K562 (cell line): ENCODE results near the gene UBE2J2. TPM values are rescaled to one million over a fixed set of nuclear protein-coding genes. Genes with fewer than 3 reads are reported as not detected.

Source experiments
- AFF4 ChIP-seq: sonication (generic); formaldehyde crosslinking; IDR thresholded peaks from 2 replicates; pipeline ENCODE4 v1.8.0; 2023; ENCODE audit warnings: mild to moderate bottlenecking, missing genetic modification reagents
- CUX1 ChIP-seq: fragments of 200-800 bp; sonication (Bioruptor generic); IDR thresholded peaks from 2 replicates; pipeline ENCODE4 v1.6.1; 2016; ENCODE audit warnings: missing genetic modification characterization, missing compliant biosample characterization
- DDX20 ChIP-seq: fragments of 450-650 bp; IDR thresholded peaks from 2 replicates; pipeline ENCODE4 v1.6.1; 2016; ENCODE audit warnings: missing genetic modification characterization, low read depth, mild to moderate bottlenecking, missing compliant biosample characterization, moderate library complexity
- EP300 ChIP-seq: IDR thresholded peaks from 2 replicates; pipeline ENCODE4 v1.6.1; 2012; ENCODE audit warnings: low read length, improper control_type of control experiment
- MAFF ChIP-seq: IDR thresholded peaks from 2 replicates; pipeline ENCODE4 v1.6.1; 2012; ENCODE audit warnings: low read length, improper control_type of control experiment
- MCM7 ChIP-seq, 2 experiments: fragments of 450-650 bp; IDR thresholded peaks; 2 replicates each; pipeline ENCODE4 v1.6.1; 2016 to 2018
- MEF2D ChIP-seq: conservative IDR thresholded peaks from 2 replicates; pipeline ENCODE4 v1.6.1; 2016; ENCODE audit warnings: low read depth, missing genetic modification characterization, missing compliant biosample characterization
- NR1H2 ChIP-seq: sonication (generic); formaldehyde crosslinking; IDR thresholded peaks from 2 replicates; pipeline ENCODE4 v1.4.0; 2020; ENCODE audit warnings: mild to moderate bottlenecking, missing genetic modification reagents
- PHF20 ChIP-seq: fragments of 450-650 bp; IDR thresholded peaks from 2 replicates; pipeline ENCODE4 v1.6.1; 2018; ENCODE audit not compliant: partially characterized antibody
- RAD51 ChIP-seq: fragments of 450-650 bp; IDR thresholded peaks from 2 replicates; pipeline ENCODE4 v1.7.1; 2016; ENCODE audit warnings: low read depth, mild to moderate bottlenecking, borderline replicate concordance
- RB1 ChIP-seq: fragments of 450-650 bp; IDR thresholded peaks from 2 replicates; pipeline ENCODE4 v1.6.1; 2017; ENCODE audit warnings: low read depth, mild to moderate bottlenecking
- RBBP5 ChIP-seq: fragments of 200-600 bp; sonication (generic); IDR thresholded peaks from 2 replicates; pipeline ENCODE4 v1.6.1; 2012; ENCODE audit warnings: borderline replicate concordance, mild to moderate bottlenecking, low read length, control low read depth, inconsistent platforms; ENCODE audit not compliant: insufficient read depth, poor library complexity, severe bottlenecking
- RFX1 ChIP-seq: fragments of 450-650 bp; IDR thresholded peaks from 2 replicates; pipeline ENCODE4 v1.6.1; 2016; ENCODE audit warnings: mild to moderate bottlenecking, moderate library complexity
- TSC22D4 ChIP-seq: fragments of 450-650 bp; IDR thresholded peaks from 2 replicates; pipeline ENCODE4 v1.6.1; 2016; ENCODE audit warnings: missing genetic modification characterization, missing biosample characterization, control low read depth
- ZNF212 ChIP-seq: fragments of 450-650 bp; formaldehyde crosslinking; IDR thresholded peaks from 2 replicates; pipeline ENCODE4 v1.4.0; 2020; ENCODE audit warnings: mild to moderate bottlenecking
- ZNF311 ChIP-seq: fragments of 250-450 bp; sonication (Bioruptor Pico); IDR thresholded peaks from 2 replicates; pipeline ENCODE4 v1.4.0; 2020; ENCODE audit warnings: mild to moderate bottlenecking, moderate library complexity
- ZNF644 ChIP-seq: fragments of 200-800 bp; sonication (Bioruptor generic); IDR thresholded peaks from 2 replicates; pipeline ENCODE4 v1.6.1; 2016; ENCODE audit warnings: low read depth, missing genetic modification characterization, missing compliant biosample characterization
- ZNF717 ChIP-seq: fragments of 250-450 bp; sonication (Bioruptor Pico); IDR thresholded peaks from 2 replicates; pipeline ENCODE4 v1.5.0; 2021
- polyA plus RNA-seq, 8 experiments: library from polyadenylated mRNA; depleted of rRNA in 4 of 8; stranded (reverse) in 5 of 8; unstranded in 3 of 8; fragments of >200 nt; fragmentation: Nextera tagmentation in 2 of 8; fragmentation: Illumina TruSeq in 1 of 8; extraction: Ambion mirVana in 2 of 8; extraction: Trizol in 1 of 8; gene quantifications; 2 replicates each; pipeline versions ENCODE4 v1.2.1 to v1.2.3, GENCODE V29; 2011 to 2014; ENCODE audit warnings: inconsistent platforms in 1 of 8, missing spikeins in 1 of 8
- total RNA-seq, 7 experiments: library from RNA; depleted of rRNA in 6 of 7; stranded (reverse); fragments of >200 nt in 6 of 7; fragmentation: Illumina TruSeq in 2 of 7; extraction: Trizol in 2 of 7; gene quantifications; 2 replicates each; pipeline versions ENCODE4 v1.2.1 to v1.2.3, GENCODE V29; 2011 to 2021; ENCODE audit warnings: low replicate concordance in 1 of 7
- TF ChIP-seq, protein P1 (sequence below): fragments of 450-650 bp; formaldehyde crosslinking; IDR thresholded peaks from 2 replicates; pipeline ENCODE4 v1.4.0; 2022; ENCODE audit warnings: mild to moderate bottlenecking, moderate library complexity

UBE2J2 gene
- total and polyA plus RNA-seq, 9 of the 15 experiments (the other 6 are each of a cell fraction or from before 2014, with no cell fraction given): 0.93 to 112 (median 75.5) TPM

GRCh38 chr1:1304331-1305299, 31.0 kb upstream of the UBE2J2 start (continued):
- TF ChIP-seq TSC22D4 (tag) (no peak), MEF2D (tag) (no peak), ZNF311 (CRISPR knock-in tag) (no peak), RAD51 (peak; percentile 91), DDX20 (tag) (no peak), EP300 (no peak), MAFF (no peak), RB1 (0 out of 2 replicates have a peak, but pooled peaks have one; percentile 26), NR1H2 (CRISPR knock-in tag) (no peak), ZNF644 (tag) (no peak), ZNF212 (CRISPR knock-in tag) (no peak), MCM7 (IDR thresholded peaks at IDR 0.05) (no peak), RFX1 (no peak), AFF4 (CRISPR knock-in tag) (no peak), ZNF717 (CRISPR knock-in tag) (no peak), CUX1 (no peak), PHF20 (no peak), RBBP5 (no peak)
- TF ChIP-seq, protein P1, sequence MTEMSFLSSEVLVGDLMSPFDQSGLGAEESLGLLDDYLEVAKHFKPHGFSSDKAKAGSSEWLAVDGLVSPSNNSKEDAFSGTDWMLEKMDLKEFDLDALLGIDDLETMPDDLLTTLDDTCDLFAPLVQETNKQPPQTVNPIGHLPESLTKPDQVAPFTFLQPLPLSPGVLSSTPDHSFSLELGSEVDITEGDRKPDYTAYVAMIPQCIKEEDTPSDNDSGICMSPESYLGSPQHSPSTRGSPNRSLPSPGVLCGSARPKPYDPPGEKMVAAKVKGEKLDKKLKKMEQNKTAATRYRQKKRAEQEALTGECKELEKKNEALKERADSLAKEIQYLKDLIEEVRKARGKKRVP (CRISPR knock-in tag): no peak
